GM23338 (cell line): ENCODE data around the gene PTPRC. TPM values are rescaled to one million over a fixed set of nuclear protein-coding genes. Genes with fewer than 3 reads are reported as not detected.

Experiments
- ATAC-seq: fragments of 200-7000 bp; cut with Tn5 transposase; 3 replicates; pipeline ENCODE4 v1.9.1; 2020
- DNase-seq: peaks from one replicate; pipeline ENCODE4 v3.0.0-alpha.2; 2015; ENCODE audit warnings: low spot score
- H2AFZ ChIP-seq: fragments of 200-600 bp; sonication (generic); 2 replicates; pipeline ENCODE4 v1.8.0; 2016; ENCODE audit warnings: antibody characterized with exemption, mild to moderate bottlenecking, moderate library complexity
- H3F3A ChIP-seq: fragments of 200-600 bp; sonication (generic); replicated peaks from 2 replicates; pipeline ENCODE4 v1.8.0; 2017; ENCODE audit warnings: antibody characterized with exemption, mixed run types, low read depth
- H3K27ac ChIP-seq: fragments of 200-600 bp; sonication (generic); 2 replicates; pipeline ENCODE4 v1.6.1; 2016; ENCODE audit warnings: low read depth
- H3K27me3 ChIP-seq: fragments of 200-600 bp; sonication (generic); 2 replicates; pipeline ENCODE4 v1.8.0; 2016; ENCODE audit warnings: mild to moderate bottlenecking, mixed run types, moderate library complexity; ENCODE audit not compliant: insufficient read depth
- H3K36me3 ChIP-seq: fragments of 200-600 bp; sonication (generic); 2 replicates; pipeline ENCODE4 v1.8.0; 2016; ENCODE audit warnings: mild to moderate bottlenecking; ENCODE audit not compliant: insufficient read depth
- H3K4me1 ChIP-seq: fragments of 200-600 bp; sonication (generic); 2 replicates; pipeline ENCODE4 v1.8.0; 2016; ENCODE audit warnings: mild to moderate bottlenecking, moderate library complexity; ENCODE audit not compliant: insufficient read depth
- H3K4me2 ChIP-seq: fragments of 200-600 bp; sonication (generic); 2 replicates; pipeline ENCODE4 v1.7.1; 2017; ENCODE audit warnings: mixed run types
- H3K4me3 ChIP-seq: fragments of 200-600 bp; sonication (generic); 2 replicates; pipeline ENCODE4 v1.6.1; 2016; ENCODE audit warnings: mixed run types
- H3K79me2 ChIP-seq: fragments of 200-600 bp; sonication (generic); replicated peaks from 2 replicates; pipeline ENCODE4 v1.8.0; 2017; ENCODE audit warnings: mild to moderate bottlenecking; ENCODE audit not compliant: insufficient read depth
- H3K9me2 ChIP-seq: fragments of 200-600 bp; sonication (generic); 2 replicates; pipeline ENCODE4 v1.8.0; 2017; ENCODE audit not compliant: insufficient read depth
- H4K20me1 ChIP-seq: fragments of 200-600 bp; sonication (generic); replicated peaks from 2 replicates; pipeline ENCODE4 v1.8.0; 2017; ENCODE audit warnings: mild to moderate bottlenecking; ENCODE audit not compliant: insufficient read depth
- H3K27ac Mint-ChIP-seq: 2 replicates; pipeline ENCODE4 v1.8.0; 2020; ENCODE audit warnings: inconsistent platforms, mild to moderate bottlenecking, moderate library complexity, mixed read lengths
- H3K27me3 Mint-ChIP-seq: 3 replicates; pipeline ENCODE4 v1.8.0; 2022; ENCODE audit warnings: low read depth, mild to moderate bottlenecking, moderate library complexity, mixed read lengths, inconsistent platforms; ENCODE audit not compliant: insufficient read depth, poor library complexity
- H3K36me3 Mint-ChIP-seq: 3 replicates; pipeline ENCODE4 v1.8.0; 2021; ENCODE audit warnings: low read depth, mild to moderate bottlenecking, inconsistent platforms, moderate library complexity, mixed read lengths
- H3K4me1 Mint-ChIP-seq: 3 replicates; pipeline ENCODE4 v1.8.0; 2020; ENCODE audit warnings: mild to moderate bottlenecking, inconsistent platforms, mixed read lengths
- H3K4me3 Mint-ChIP-seq: 3 replicates; pipeline ENCODE4 v1.8.0; 2021; ENCODE audit warnings: moderate library complexity, mild to moderate bottlenecking, inconsistent platforms, mixed read lengths
- H3K9me3 Mint-ChIP-seq: 3 replicates; pipeline ENCODE4 v1.8.0; 2020; ENCODE audit warnings: moderate library complexity, mild to moderate bottlenecking, inconsistent platforms, mixed read lengths
- CREB1 ChIP-seq: fragments of 250-450 bp; sonication (Bioruptor Pico); IDR thresholded peaks from 2 replicates; pipeline ENCODE4 v1.5.0; 2020; ENCODE audit warnings: low read depth, mild to moderate bottlenecking, moderate library complexity
- CTCF ChIP-seq, 2 experiments: fragments of 200-600 bp in 1 of 2; sonication (generic) in 1 of 2; conservative IDR thresholded peaks; 2 replicates each; pipeline versions ENCODE4 v1.5.1 to v1.6.1; 2016 to 2017; ENCODE audit warnings: antibody characterized with exemption in 2 of 2, low read depth in 2 of 2, mild to moderate bottlenecking in 2 of 2, moderate library complexity in 1 of 2
- ETS1 ChIP-seq: IDR thresholded peaks from 2 replicates; pipeline ENCODE4 v1.6.1; 2016; ENCODE audit warnings: antibody characterized with exemption
- EZH2 ChIP-seq: fragments of 200-600 bp; sonication (generic); IDR thresholded peaks from one replicate; pipeline ENCODE4 v1.8.0; 2017; ENCODE audit warnings: antibody characterized with exemption, mild to moderate bottlenecking, low read depth; ENCODE audit not compliant: unreplicated experiment
- EZH2phosphoT487 ChIP-seq: fragments of 200-600 bp; sonication (generic); IDR thresholded peaks from one replicate; pipeline ENCODE4 v1.8.1; 2018; ENCODE audit warnings: antibody characterized with exemption; ENCODE audit not compliant: unreplicated experiment
- JUNB ChIP-seq: IDR thresholded peaks from one replicate; pipeline ENCODE4 v1.6.1; 2016; ENCODE audit warnings: antibody characterized with exemption; ENCODE audit not compliant: unreplicated experiment
- NANOG ChIP-seq: IDR thresholded peaks from 2 replicates; pipeline ENCODE4 v1.6.1; 2016; ENCODE audit warnings: antibody characterized with exemption, borderline replicate concordance
- POLR2AphosphoS5 ChIP-seq: IDR thresholded peaks from 2 replicates; pipeline ENCODE4 v1.6.1; 2016; ENCODE audit warnings: antibody characterized with exemption, low read depth
- STAT1 ChIP-seq: IDR thresholded peaks from one replicate; pipeline ENCODE4 v1.6.1; 2016; ENCODE audit warnings: antibody characterized with exemption; ENCODE audit not compliant: unreplicated experiment
- ZNF114 ChIP-seq: fragments of 250-450 bp; sonication (Bioruptor Pico); IDR thresholded peaks from 2 replicates; pipeline ENCODE4 v1.5.0; 2020; ENCODE audit warnings: mild to moderate bottlenecking, moderate library complexity
- ZNF331 ChIP-seq: fragments of 250-450 bp; sonication (Bioruptor Pico); IDR thresholded peaks from 2 replicates; pipeline ENCODE4 v1.5.0; 2020; ENCODE audit warnings: low read depth, mild to moderate bottlenecking, moderate library complexity
- ZNF462 ChIP-seq: fragments of 250-450 bp; sonication (Bioruptor Pico); IDR thresholded peaks from 2 replicates; pipeline ENCODE4 v1.5.0; 2020; ENCODE audit warnings: mild to moderate bottlenecking, moderate library complexity
- polyA plus RNA-seq: library from polyadenylated mRNA; unstranded; fragments of >200 nt; fragmentation: Nextera tagmentation; extraction: Ambion mirVana; gene quantifications from 2 replicates; pipeline ENCODE4 v1.2.1, GENCODE V29; 2016
- total RNA-seq: library from RNA; depleted of rRNA; stranded (reverse); fragments of >200 nt; shearing (Covaris generic); gene quantifications from 2 replicates; pipeline ENCODE4 v1.2.3, GENCODE V29; 2014

The PTPRC gene
- total and polyA plus RNA-seq, 2 experiments from 2014 or later, result 0.10 to 0.52 TPM

GRCh38 chr1:198714271-198714670 lies 75.4 kb downstream of the PTPRC start:
- no peaks in the 10 kb centered on the region for H3K36me3 ChIP-seq
- peak; percentile 41; the same call in 2 of the 3 replicates for ATAC-seq
- H3K27ac Mint-ChIP-seq, result no peak overlapping the region

GRCh38 chr1:198716051-198716450 lies 77.2 kb downstream of the PTPRC start:
- H3K4me1 ChIP-seq, result peaks cover 5% of the 10 kb centered on the region; the same call in 1 of the 2 replicates
- H2AFZ ChIP-seq, result no peak overlapping the region
- no peak overlapping the region for H3K4me3 Mint-ChIP-seq
- H3K4me2 ChIP-seq, result no peak overlapping the region
- ATAC-seq (no peak), DNase-seq (no peak)
- H3K9me2 ChIP-seq, result no peaks in the 10 kb centered on the region
- no peaks in the 10 kb centered on the region for H4K20me1 ChIP-seq
- no peaks in the 10 kb centered on the region for H3K36me3 ChIP-seq
- no peak overlapping the region for H3K27ac Mint-ChIP-seq
- no peaks in the 10 kb centered on the region for H3F3A ChIP-seq
- H3K27me3 ChIP-seq, result no peaks in the 10 kb centered on the region
- peaks cover 5% of the 10 kb centered on the region; the same call in 2 of the 3 replicates for H3K9me3 Mint-ChIP-seq
- 0 out of 3 replicates have a peak, but pooled peaks cover 2% of the 10 kb centered on the region for H3K36me3 Mint-ChIP-seq
- no peak overlapping the region for H3K27ac ChIP-seq
- no peak overlapping the region for H3K4me3 ChIP-seq
- H3K4me1 Mint-ChIP-seq, result peaks cover 5% of the 10 kb centered on the region; the same call in 2 of the 3 replicates
- no peaks in the 10 kb centered on the region for H3K27me3 Mint-ChIP-seq
- no peaks in the 10 kb centered on the region for H3K79me2 ChIP-seq
- TF ChIP-seq EZH2 (no peak), ZNF462 (CRISPR knock-in tag) (no peak), ZNF114 (CRISPR knock-in tag) (no peak), NANOG (no peak), CREB1 (CRISPR knock-in tag) (no peak), POLR2AphosphoS5 (no peak), EZH2phosphoT487 (no peak), CTCF (conservative IDR thresholded peaks at IDR 0.05; ENCODE audit: low read depth in 2 of 2) (no peak), ZNF331 (CRISPR knock-in tag) (no peak), JUNB (no peak)

More at GRCh38 chr1:198714271-198714670, 75.4 kb downstream of the PTPRC start:
- peaks cover 5% of the 10 kb centered on the region; the same call in 1 of the 2 replicates for H3K4me1 ChIP-seq
- H3K27me3 ChIP-seq, result no peaks in the 10 kb centered on the region
- Mint-ChIP-seq H3K4me1 (peaks cover 5% of the 10 kb centered on the region; the same call in 2 of the 3 replicates), H3K27me3 (no peaks in the 10 kb centered on the region), H3K36me3 (0 out of 3 replicates have a peak, but pooled peaks cover 2% of the 10 kb centered on the region), H3K4me3 (no peak overlapping the region), H3K9me3 (peaks cover 5% of the 10 kb centered on the region; the same call in 2 of the 3 replicates)
- no peak for DNase-seq
- H3F3A ChIP-seq, result no peaks in the 10 kb centered on the region
- no peak overlapping the region for H3K27ac ChIP-seq
- H3K9me2 ChIP-seq, result no peaks in the 10 kb centered on the region
- no peak overlapping the region for H3K4me2 ChIP-seq
- no peak overlapping the region; the same call in 1 of the 2 replicates for H2AFZ ChIP-seq
- no peaks in the 10 kb centered on the region for H4K20me1 ChIP-seq
- TF ChIP-seq ETS1, result no peak
- no peak for TF ChIP-seq STAT1
- no peak for TF ChIP-seq CREB1 (CRISPR knock-in tag)
- no peak overlapping the region for H3K4me3 ChIP-seq
- H3K79me2 ChIP-seq, result no peaks in the 10 kb centered on the region
